NCI-H226 (cell line): Measurements from ENCODE around the gene PRELID3B.
A peak's percentile ranks its signal among the peaks of the same experiment; 100 is the strongest.
"Not testable (repeated sequence)": the region's sequence is repeated elsewhere in the genome, so short reads cannot be mapped to it uniquely, and the experiment has no call there.

ENCODE experiments used
- DNase-seq: peaks from one replicate; pipeline ENCODE4 v3.0.0-alpha.2; 2015

The PRELID3B gene

GRCh38 chr20:59047938-59048680 is 5.5 kb upstream of the PRELID3B start:
- DNase-seq, result no peak

GRCh38 chr20:59046862-59047261 is 4.3 kb upstream of the PRELID3B start:
- DNase-seq, result no peak

DNA sequence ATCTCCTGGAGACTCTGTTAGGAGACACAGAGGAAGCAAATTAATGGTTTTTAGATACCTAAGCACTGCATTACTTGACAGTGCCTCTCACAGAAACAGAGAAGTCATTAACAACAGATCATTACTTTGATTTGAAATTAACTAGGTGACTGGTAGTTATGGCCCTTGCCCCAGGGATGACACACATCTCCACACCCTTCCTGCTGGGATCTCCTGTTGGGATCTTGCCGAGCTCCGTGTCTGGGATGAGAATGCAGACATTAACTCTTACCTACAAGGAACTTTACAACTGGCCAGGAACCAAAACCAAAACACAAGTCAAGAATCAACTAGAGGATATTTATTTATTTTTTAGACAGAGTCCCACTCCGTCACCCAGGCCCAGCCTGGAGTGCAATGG is 2.2 kb upstream of the PRELID3B start:
- DNase-seq, result no peak

DNA sequence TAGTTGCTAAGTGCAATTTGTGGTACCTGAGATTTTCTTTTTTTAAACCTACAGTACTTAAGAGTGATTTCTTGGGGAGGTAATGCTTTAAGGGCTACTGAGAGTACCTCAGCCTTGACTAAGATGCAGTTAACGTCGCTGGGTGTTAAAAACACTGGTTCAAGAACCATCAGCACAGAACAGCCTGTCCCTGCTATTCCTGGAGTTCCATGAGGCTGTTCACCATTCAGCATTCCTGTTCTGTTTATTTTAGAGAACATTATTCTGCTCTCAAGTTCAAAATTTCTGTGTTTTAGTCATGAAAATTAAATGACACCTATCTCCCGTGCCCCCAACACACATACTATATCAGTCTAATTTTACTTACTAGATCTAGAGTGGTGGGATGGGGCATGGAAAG is 1.7 kb upstream of the PRELID3B start:
- no peak for DNase-seq

DNA sequence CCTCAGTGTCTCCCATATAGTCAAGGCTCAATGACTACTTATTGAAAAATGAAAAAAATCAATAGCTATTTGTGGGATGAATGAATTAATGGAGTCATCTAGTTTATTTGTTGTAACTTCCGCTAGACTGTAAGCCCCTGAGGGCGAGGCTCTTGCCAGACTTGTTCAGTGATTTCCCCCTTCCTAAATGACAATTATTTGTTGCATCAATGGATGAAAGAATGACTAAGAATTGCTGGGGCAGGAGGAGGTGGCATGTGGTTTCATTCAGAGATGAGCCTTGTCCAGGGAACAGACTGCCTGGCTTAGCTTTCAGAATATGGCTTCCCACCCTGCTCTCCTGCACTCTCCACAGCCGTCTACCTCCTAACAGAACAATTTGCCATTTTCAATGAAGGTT is 1.1 kb upstream of the PRELID3B start:
- no peak for DNase-seq

GRCh38 chr20:59042796-59043631 is 428 bp upstream of the PRELID3B start:
- DNase-seq, result peak; percentile 87

- DNase-seq, result not testable (repeated sequence)
Observed at GRCh38 chr20:59041487-59041886, 1.1 kb downstream of the PRELID3B start.

GRCh38 chr20:59040667-59041066 is 1.9 kb downstream of the PRELID3B start:
- no peak for DNase-seq

DNA sequence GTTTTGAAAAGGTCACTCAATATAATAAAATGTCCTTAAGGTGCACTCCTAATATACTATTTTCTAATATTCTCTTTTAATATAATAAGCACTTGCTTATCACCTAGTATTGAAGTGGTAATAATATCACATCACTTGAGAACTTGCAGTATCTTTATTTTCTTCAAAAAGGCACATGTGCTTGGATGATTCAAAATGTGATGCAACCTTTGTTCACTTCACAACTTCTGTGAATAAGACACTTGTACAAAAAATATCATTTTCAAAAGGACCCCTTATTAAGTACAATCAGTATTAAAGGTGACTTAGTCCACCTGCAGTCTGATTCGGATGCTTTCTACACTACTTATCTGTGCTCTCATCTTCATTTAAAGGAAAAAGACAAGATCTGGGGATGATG is 3.4 kb downstream of the PRELID3B start:
- DNase-seq, result no peak

- DNase-seq, result no peak
Observed at GRCh38 chr20:59037386-59037785, 5.2 kb downstream of the PRELID3B start.

- no peak for DNase-seq
Observed at GRCh38 chr20:59035381-59035780, 7.2 kb downstream of the PRELID3B start.

DNA sequence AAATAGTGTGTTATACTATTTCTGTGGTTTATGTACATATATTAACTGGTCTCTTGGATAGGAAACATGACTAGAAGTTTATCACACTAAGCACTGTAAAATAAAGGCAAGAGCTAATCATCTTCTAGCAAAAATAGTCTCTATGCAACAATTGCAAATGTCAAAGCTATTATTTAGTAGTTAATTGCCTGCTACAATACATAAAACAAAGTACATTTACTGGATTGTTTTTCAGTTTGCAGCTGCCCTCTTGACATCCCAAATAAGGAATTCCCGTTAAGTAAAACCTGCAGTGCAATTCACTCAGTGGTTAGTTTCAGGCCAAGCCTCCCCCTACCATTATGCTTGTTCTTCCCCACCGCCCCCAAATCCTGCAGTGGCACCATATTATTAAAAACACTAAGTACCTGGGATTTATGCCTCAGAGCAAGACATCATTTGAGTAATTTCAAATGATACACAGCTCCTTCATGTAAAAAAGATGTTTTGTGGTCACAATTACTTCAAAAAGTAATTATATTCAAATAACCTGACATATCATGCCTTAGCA is 8.9 kb downstream of the PRELID3B start:
- no peak for DNase-seq

GRCh38 chr20:59033093-59033492 is 9.5 kb downstream of the PRELID3B start:
- DNase-seq, result no peak

DNA sequence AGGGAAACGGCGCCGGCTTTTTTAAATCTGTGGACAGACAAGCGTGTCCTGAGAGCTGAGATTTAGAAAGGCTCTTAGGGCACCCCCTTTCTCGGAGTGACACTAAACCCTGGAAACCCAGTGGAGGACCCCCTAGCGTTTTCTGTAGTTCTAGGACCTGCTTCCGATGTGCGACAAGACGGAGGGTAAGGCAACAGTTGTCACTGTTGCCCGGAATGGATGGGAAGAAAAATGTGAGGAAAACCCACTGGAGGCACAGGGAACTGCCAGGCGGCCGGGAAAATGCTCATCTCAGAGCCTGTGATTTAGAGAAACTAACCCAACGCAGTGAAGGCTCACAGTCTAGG is 9.9 kb downstream of the PRELID3B start:
- peak; percentile 16 for DNase-seq

DNA sequence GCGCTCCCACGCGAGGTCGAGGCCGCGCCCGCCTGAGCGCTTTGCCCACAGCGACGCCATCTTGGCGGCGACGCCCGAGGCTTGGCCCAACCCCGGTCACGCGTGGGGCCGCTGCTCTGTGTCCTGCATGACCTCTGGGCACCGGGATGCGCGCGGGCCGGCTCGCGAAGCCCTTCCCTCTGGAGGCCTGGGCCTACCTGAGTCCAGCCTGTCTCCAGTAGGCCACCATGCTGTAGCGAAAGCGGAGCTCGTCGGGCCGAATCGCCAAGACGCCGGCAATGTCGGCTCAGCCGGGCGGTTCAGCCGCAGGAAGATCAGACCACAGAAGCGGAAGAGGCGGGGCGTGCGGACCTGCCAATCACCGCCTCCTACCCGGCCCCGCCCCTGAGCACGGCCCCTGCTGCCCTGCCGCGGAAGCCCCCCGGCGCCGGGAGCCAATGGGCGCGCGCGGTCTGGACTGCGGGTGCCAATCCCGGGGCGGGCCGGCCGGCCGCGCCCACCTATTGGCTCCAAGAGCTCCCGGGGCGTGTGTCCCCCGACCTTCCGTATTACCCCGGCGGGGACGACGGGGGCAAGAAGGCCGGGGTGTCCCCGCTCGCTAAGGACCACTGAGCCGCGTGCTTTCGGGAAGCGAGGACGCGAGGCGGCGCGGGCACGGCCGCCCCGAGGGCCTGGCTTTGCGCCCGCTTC is 10.4 kb downstream of the PRELID3B start, which contains the start of gene ATP5F1E:
ATP5F1E (minus strand) TSS at position 313 of the 690 bp plus-strand sequence; CDS start at position 229, 84 bp downstream.
- DNase-seq, result peak; percentile 90

DNA sequence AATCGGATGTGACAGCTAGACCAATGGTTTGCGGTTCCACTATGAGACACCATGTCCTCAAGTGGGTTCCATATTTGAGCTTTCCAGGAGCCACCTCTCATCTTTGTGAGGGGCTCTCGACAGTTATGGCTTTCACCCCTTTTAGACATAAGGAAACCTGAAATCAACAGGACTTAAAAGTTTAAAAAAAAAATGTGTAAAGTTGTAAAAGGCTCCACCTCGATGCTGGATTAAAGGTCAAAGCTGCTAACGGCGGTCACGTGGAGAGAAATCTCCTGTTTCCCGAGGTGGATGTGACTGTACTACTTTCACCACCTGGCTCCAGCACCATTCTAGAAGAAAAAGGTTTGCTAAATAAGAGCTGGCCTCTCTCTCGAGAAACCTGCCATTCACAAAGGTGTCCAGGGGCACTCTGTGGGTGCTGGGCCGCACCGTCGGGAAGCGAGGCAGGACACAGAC is 11.0 kb downstream of the PRELID3B start:
- no peak for DNase-seq

DNA sequence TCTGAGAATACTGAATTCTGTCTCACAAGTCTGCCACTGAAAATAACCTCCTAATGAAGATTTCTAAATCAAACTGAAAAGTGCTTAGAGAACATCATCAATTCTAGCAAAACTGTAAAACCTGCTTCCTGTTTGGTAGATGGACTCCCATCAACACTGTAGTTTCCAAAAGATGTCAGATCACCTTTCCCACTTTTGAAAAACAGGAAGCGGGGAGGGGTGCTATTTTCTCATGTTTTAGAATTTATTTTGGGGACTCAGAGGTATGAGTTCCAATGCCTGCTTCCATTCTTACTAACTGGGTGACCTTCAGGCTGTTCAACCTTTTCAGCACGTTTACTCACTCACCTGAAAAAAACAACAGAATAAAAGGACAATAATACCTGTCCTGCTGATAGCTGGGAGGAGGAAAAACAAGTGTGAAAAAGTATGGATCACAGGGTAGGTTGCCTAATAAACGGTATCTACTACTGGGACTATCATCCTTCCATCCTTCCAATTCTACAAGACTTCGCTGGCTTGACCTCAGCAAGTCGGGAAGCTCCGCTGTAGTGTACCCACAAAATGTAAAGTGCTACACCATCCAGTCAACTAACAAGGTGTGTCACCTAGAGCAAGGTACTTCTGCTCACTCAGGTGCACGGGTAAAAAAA is 11.5 kb downstream of the PRELID3B start:
- DNase-seq, result no peak

DNA sequence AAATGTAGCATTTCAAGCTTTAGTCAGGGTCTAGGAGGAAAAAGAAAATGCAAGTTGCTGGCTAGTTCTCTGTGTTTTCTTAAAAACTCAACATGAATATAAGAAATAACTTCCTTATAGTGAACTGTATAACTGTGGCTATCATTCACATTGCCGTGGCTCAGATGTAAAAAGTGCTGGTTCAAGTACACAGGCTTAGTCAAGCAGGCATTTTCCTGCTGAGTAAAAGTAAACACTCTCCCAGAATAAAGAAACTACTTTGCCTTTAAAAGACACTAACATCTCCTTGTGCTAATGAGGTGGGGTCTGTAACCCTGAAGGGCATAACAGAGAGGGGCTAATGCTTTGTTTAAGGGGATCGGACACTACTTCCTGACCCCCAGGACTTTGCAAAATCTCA is 13.8 kb downstream of the PRELID3B start:
- DNase-seq, result no peak

DNA sequence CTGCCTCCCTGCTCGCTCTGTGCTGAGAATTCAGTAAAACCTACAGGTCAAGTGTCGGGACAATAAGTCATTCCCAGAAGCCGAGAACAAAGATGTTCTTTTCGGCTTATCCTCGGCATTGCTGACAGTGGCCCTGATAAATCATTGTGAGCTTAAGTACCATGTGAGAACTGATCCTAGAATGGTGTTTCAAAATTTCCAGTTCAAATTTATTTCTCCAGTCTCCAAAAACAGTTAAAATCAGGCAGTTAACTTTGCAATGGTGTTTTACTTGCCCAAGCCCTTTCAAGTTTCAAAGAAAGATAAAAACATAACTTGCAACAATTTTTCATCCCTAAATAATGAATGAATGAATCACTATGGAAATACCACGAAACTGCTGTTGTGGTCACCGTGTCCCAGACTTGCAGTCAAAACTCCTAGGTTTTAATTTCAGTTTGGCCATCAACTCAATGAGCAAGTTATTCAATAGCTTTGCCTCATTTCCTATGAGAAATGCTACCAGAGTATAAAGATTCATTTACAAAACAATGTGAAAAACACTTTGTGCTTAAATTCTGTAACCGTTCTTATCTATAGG is 14.8 kb downstream of the PRELID3B start:
- DNase-seq, result no peak

DNA sequence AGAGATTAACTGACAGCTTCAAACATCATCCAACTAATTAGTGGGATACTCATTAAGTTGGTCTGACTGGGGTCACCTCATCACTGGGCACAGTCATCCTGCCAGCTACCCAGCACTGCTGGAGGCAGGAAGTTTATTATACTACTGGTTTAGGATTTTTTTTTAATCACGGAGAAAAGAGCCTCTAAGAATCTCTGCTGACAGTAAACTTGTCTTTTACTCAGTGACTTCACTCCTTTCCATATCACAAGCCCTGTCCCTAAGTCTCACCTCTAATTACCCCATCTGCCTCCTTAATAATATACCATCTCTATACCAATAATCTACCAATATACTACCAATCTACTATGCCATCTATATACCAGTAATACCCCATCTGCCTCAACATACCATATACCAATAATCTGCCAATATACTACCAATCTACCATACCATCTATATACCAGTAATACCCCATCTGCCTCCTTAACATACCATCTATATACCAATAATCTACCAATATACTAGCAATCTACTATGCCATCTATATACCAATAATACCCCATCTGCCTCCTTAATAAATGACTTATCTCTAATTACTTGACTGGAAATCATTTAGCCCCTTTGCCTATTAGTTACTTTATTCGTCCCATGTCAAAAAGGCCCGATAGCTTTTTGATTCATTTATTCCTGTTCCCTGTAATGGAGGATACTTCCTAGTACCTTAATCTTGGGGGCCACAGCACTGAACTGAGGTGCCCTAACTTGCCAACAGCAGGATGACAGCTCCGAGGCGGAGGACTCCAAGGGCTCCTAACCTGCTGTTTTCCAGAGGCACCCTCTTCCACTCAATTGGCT is 15.5 kb downstream of the PRELID3B start:
- DNase-seq, result no peak

GRCh38 chr20:59025511-59025910 is 17.1 kb downstream of the PRELID3B start:
- DNase-seq, result no peak
